Stimulated activated CD4-positive, alpha-beta T cell treated with anti-CD3 and anti-CD28 coated beads, Interleukin-12 subunit alpha, Interleukin-12 subunit beta, amount 100 ng/mL, for 48 hours (primary cell): ENCODE measurements around the gene TBCA.
"Not testable (repeated sequence)": the region's sequence is repeated elsewhere in the genome, so short reads cannot be mapped to it uniquely, and the experiment has no call there.

Experiments
- DNase-seq, 3 donors: peaks; one replicate each; pipeline ENCODE4 v3.0.0-alpha.2; 2020; ENCODE audit warnings: low read depth in 2 of 3, low spot score in 1 of 3

The TBCA gene

GRCh38 chr5:77773734-77774280 is 2.3 kb downstream of the TBCA start:
- DNase-seq: no peak

- no peak for DNase-seq
Observed at GRCh38 chr5:77772729-77773128, 3.4 kb downstream of the TBCA start.

- DNase-seq: no peak
Observed at GRCh38 chr5:77771452-77771851, 4.7 kb downstream of the TBCA start.

GRCh38 chr5:77770293-77771005 is 5.7 kb downstream of the TBCA start:
- DNase-seq: no peak

GRCh38 chr5:77768978-77769377 is 7.2 kb downstream of the TBCA start:
- DNase-seq: no peak

- DNase-seq: no peak
Observed at GRCh38 chr5:77767301-77767700, 8.8 kb downstream of the TBCA start.

- DNase-seq: no peak
Observed at GRCh38 chr5:77761606-77762005, 14.5 kb downstream of the TBCA start.

- no peak for DNase-seq
Observed at GRCh38 chr5:77758141-77758938, 17.8 kb downstream of the TBCA start.

GRCh38 chr5:77751328-77752023 is 24.7 kb downstream of the TBCA start:
- DNase-seq: peak in 2 of 3 donors; percentile 15 to 20

GRCh38 chr5:77750928-77751327 is 25.2 kb downstream of the TBCA start:
- DNase-seq: not testable (repeated sequence)

- no peak for DNase-seq
Observed at GRCh38 chr5:77748160-77748559, 28.0 kb downstream of the TBCA start.

- no peak for DNase-seq
Observed at GRCh38 chr5:77744116-77744515, 32.0 kb downstream of the TBCA start.

GRCh38 chr5:77743181-77743580 is 33.0 kb downstream of the TBCA start:
- DNase-seq: no peak

GRCh38 chr5:77741608-77742007 is 34.5 kb downstream of the TBCA start:
- no peak for DNase-seq

GRCh38 chr5:77734885-77735284 is 41.3 kb downstream of the TBCA start:
- DNase-seq: no peak

- no peak for DNase-seq
Observed at GRCh38 chr5:77733130-77733529, 43.0 kb downstream of the TBCA start.

GRCh38 chr5:77727190-77727589 is 48.9 kb downstream of the TBCA start:
- no peak for DNase-seq

GRCh38 chr5:77725616-77726015 is 50.5 kb downstream of the TBCA start:
- DNase-seq: no peak

- no peak for DNase-seq
Observed at GRCh38 chr5:77724934-77725333, 51.2 kb downstream of the TBCA start.

- no peak for DNase-seq
Observed at GRCh38 chr5:77719666-77720363, 56.3 kb downstream of the TBCA start.
